Endothelial cell of umbilical vein (primary cell): Measurements from ENCODE around the gene SLC7A8. TPM values are rescaled to one million over a fixed set of nuclear protein-coding genes. Genes with fewer than 3 reads are reported as not detected.

Source experiments
- BruUV-seq: library from RNA; stranded (reverse); fragments of 400-500 nt; replicated peaks from 2 replicates; lab custom pipeline; 2021; lab: Mats Ljungman, UMichigan
- CTCF ChIA-PET: fragments of 300-600, 350-600 bp; sonication (Branson Sonifier 250); formaldehyde crosslinking; loops from one replicate; lab custom pipeline; 2021; ENCODE audit warnings: antibody characterized with exemption, inconsistent platforms; lab: Charles Lee
- POLR2A ChIA-PET: fragments of 300-600, 350-600 bp; sonication (Branson Sonifier 250); formaldehyde crosslinking; loops from one replicate; lab custom pipeline; 2021; ENCODE audit warnings: antibody characterized with exemption, inconsistent platforms; lab: Charles Lee
- DNase-seq: peaks from one replicate; pipeline ENCODE4 v3.0.0-alpha.2; 2011; ENCODE audit warnings: low read depth, low spot score
- FAIRE-seq: peaks from 2 replicates; lab custom pipeline; 2011; peaks lifted over from hg19 to GRCh38; lab: Jason Lieb, UNC
- H2AFZ ChIP-seq: 2 replicates; pipeline ENCODE4 v1.6.0; 2012; ENCODE audit warnings: low read depth, low read length, control low read depth, inconsistent platforms
- H3K27ac ChIP-seq: 2 replicates; pipeline ENCODE4 v1.5.1; 2011; ENCODE audit warnings: low read depth, mild to moderate bottlenecking, control low read depth, low read length, moderate library complexity; ENCODE audit not compliant: insufficient read depth
- H3K27me3 ChIP-seq, 2 experiments: 2 replicates each; pipeline versions ENCODE4 v1.6.0 to v1.6.1; 2011; ENCODE audit warnings: low read length in 2 of 2, mixed read lengths in 1 of 2; ENCODE audit not compliant: control insufficient read depth in 2 of 2, insufficient read depth in 2 of 2
- H3K36me3 ChIP-seq, 2 experiments: 2 replicates in 1 of 2; 3 replicates in 1 of 2; pipeline ENCODE4 v1.5.1; 2011; ENCODE audit warnings: low read length in 2 of 2, mild to moderate bottlenecking in 1 of 2, moderate library complexity in 1 of 2; ENCODE audit not compliant: control insufficient read depth in 2 of 2, insufficient read depth in 2 of 2; ENCODE audit errors: extremely low read depth in 1 of 2
- H3K4me1 ChIP-seq: 3 replicates; pipeline ENCODE4 v1.5.1; 2011; ENCODE audit warnings: mild to moderate bottlenecking, low read length; ENCODE audit not compliant: control insufficient read depth, insufficient read depth; ENCODE audit errors: extremely low read depth
- H3K4me2 ChIP-seq: 2 replicates; pipeline ENCODE4 v1.6.1; 2011; ENCODE audit warnings: low read length, control low read depth, mixed read lengths; ENCODE audit not compliant: insufficient read depth
- H3K4me3 ChIP-seq, 3 experiments: fragments of 200-600 bp in 1 of 3; sonication (generic), shearing (Covaris generic) in 1 of 3; replicated peaks in 1 of 3; 2 replicates each; pipeline ENCODE4 v1.5.1; 2011 to 2016; ENCODE audit warnings: control low read depth in 3 of 3, low read length in 3 of 3, mild to moderate bottlenecking in 2 of 3, inconsistent platforms in 1 of 3, low read depth in 1 of 3, moderate library complexity in 1 of 3; ENCODE audit not compliant: insufficient read depth in 1 of 3
- H3K79me2 ChIP-seq: 2 replicates; pipeline ENCODE4 v1.6.0; 2012; ENCODE audit warnings: low read length, inconsistent platforms; ENCODE audit not compliant: control insufficient read depth, insufficient read depth
- H3K9ac ChIP-seq: replicated peaks from 2 replicates; pipeline ENCODE3; 2011; ENCODE audit warnings: low read length, control low read depth; ENCODE audit not compliant: insufficient read depth; ENCODE audit errors: extremely low read depth
- H3K9me1 ChIP-seq: replicated peaks from 3 replicates; pipeline ENCODE4 v1.6.0; 2011; ENCODE audit warnings: mild to moderate bottlenecking, low read length; ENCODE audit not compliant: control insufficient read depth, insufficient read depth; ENCODE audit errors: extremely low read depth
- H3K9me3 ChIP-seq: replicated peaks from 2 replicates; pipeline ENCODE4 v1.5.1; 2012; ENCODE audit warnings: low read length, inconsistent platforms; ENCODE audit not compliant: control insufficient read depth, insufficient read depth
- H4K20me1 ChIP-seq: replicated peaks from 2 replicates; pipeline ENCODE3; 2011; ENCODE audit warnings: mild to moderate bottlenecking, low read length; ENCODE audit not compliant: control insufficient read depth, insufficient read depth; ENCODE audit errors: extremely low read depth
- EZH2 ChIP-seq: IDR thresholded peaks from 2 replicates; pipeline ENCODE4 v1.6.1; 2012; ENCODE audit warnings: borderline replicate concordance, low read depth, mild to moderate bottlenecking, moderate library complexity, low read length, inconsistent platforms; ENCODE audit not compliant: severe bottlenecking
- FOS ChIP-seq: IDR thresholded peaks from 2 replicates; pipeline ENCODE4 v1.6.1; 2011; ENCODE audit warnings: mild to moderate bottlenecking, low read length, moderate library complexity, borderline replicate concordance; ENCODE audit not compliant: insufficient read depth
- GATA2 ChIP-seq: IDR thresholded peaks from 2 replicates; pipeline ENCODE4 v1.7.0; 2011; ENCODE audit warnings: low read depth, mild to moderate bottlenecking, moderate library complexity, mixed read lengths, low read length; ENCODE audit not compliant: insufficient read length, insufficient read depth
- MYC ChIP-seq: IDR thresholded peaks from one replicate; pipeline ENCODE4 v1.6.1; 2011; ENCODE audit warnings: mild to moderate bottlenecking, low read depth, low read length
- POLR2A ChIP-seq: IDR thresholded peaks from 2 replicates; pipeline ENCODE4 v1.6.1; 2012; ENCODE audit warnings: low read depth, mild to moderate bottlenecking, control low read depth, low read length
- dilution Hi-C: fragments of 300-500 bp; cut with MboI; formaldehyde crosslinking; loops from one replicate; pipeline ENCODE4 v1.15.0; 2019; ENCODE audit warnings: low sequenced_read_pairs; ENCODE audit not compliant: extremely low pct_ligation_motif_present
- intact Hi-C: fragments of 100-400 bp; cut with micrococcal nuclease; formaldehyde crosslinking; loops from one replicate; pipeline ENCODE4 v1.10.0; 2022
- polyA plus RNA-seq, 4 experiments: library from polyadenylated mRNA; depleted of rRNA in 3 of 4; stranded (reverse) in 3 of 4; unstranded in 1 of 4; fragments of >200 nt; gene quantifications; 2 replicates each; pipeline versions ENCODE4 v1.2.1 to v1.2.3, GENCODE V29; 2011 to 2012; ENCODE audit warnings: missing spikeins in 1 of 4
- total RNA-seq: library from RNA; stranded (reverse); gene quantifications from 2 replicates; pipeline ENCODE4 v1.2.3, GENCODE V29; 2021
- TF ChIP-seq, protein P1 (sequence below): IDR thresholded peaks from 2 replicates; pipeline ENCODE4 v1.6.1; 2011; ENCODE audit not compliant: insufficient read depth, insufficient read length
- TF ChIP-seq, protein P2 (sequence below), 2 donors: IDR thresholded peaks; 1 replicate in 1 of 2; 2 replicates in 1 of 2; pipeline ENCODE4 v1.5.1; 2011; ENCODE audit warnings: low read length in 2 of 2, mild to moderate bottlenecking in 2 of 2, moderate library complexity in 2 of 2, control low read depth in 1 of 2, inconsistent platforms in 1 of 2, low read depth in 1 of 2; ENCODE audit not compliant: insufficient read depth in 1 of 2; ENCODE audit errors: extremely low read depth in 1 of 2

Gene SLC7A8
- total and polyA plus RNA-seq, 2 donors (not counting 3 experiments of a cell fraction or from before 2014, with no cell fraction given): 0.76 to 1.1 TPM

GRCh38 chr14:23147676-23148075, 35.8 kb downstream of the SLC7A8 start:
- BruUV-seq: no TSS peak
- Histone ChIP-seq H3K79me2 (no peaks in the 10 kb centered on the region), H3K9me3 (no peaks in the 10 kb centered on the region), H3K4me1 (no peaks in the 10 kb centered on the region), H3K9me1 (no peaks in the 10 kb centered on the region), H3K4me3 (no peak overlapping the region), H3K27ac (no peak overlapping the region), H4K20me1 (no peaks in the 10 kb centered on the region), H3K4me2 (no peak overlapping the region), H3K9ac (no peak overlapping the region), H2AFZ (no peak overlapping the region), H3K36me3 (no peaks in the 10 kb centered on the region), H3K27me3 (no peaks in the 10 kb centered on the region)
- dilution Hi-C loops (no loop called here), intact Hi-C loops (no loop called here)
- DNase-seq (peak; percentile 39), FAIRE-seq (no peak)
- TF ChIP-seq, protein P1, sequence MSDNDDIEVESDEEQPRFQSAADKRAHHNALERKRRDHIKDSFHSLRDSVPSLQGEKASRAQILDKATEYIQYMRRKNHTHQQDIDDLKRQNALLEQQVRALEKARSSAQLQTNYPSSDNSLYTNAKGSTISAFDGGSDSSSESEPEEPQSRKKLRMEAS: no peak
- TF ChIP-seq EZH2 (no peak), POLR2A (no peak), MYC (no peak), FOS (no peak), GATA2 (no peak)
- TF ChIP-seq, protein P2, sequence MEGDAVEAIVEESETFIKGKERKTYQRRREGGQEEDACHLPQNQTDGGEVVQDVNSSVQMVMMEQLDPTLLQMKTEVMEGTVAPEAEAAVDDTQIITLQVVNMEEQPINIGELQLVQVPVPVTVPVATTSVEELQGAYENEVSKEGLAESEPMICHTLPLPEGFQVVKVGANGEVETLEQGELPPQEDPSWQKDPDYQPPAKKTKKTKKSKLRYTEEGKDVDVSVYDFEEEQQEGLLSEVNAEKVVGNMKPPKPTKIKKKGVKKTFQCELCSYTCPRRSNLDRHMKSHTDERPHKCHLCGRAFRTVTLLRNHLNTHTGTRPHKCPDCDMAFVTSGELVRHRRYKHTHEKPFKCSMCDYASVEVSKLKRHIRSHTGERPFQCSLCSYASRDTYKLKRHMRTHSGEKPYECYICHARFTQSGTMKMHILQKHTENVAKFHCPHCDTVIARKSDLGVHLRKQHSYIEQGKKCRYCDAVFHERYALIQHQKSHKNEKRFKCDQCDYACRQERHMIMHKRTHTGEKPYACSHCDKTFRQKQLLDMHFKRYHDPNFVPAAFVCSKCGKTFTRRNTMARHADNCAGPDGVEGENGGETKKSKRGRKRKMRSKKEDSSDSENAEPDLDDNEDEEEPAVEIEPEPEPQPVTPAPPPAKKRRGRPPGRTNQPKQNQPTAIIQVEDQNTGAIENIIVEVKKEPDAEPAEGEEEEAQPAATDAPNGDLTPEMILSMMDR (IDR thresholded peaks at IDR 0.05; ENCODE audit: extremely low read depth in 1 of 2, insufficient read depth in 1 of 2, low read depth in 1 of 2, low read length in 2 of 2): no peak
- ChIA-PET POLR2A (no interaction called here), CTCF (interaction anchor here (1.9 kb wide), 1 partner anchor 27 kb away, joined by 12 read pairs; no protein-coding TSS in a partner anchor)
